Measurements from ENCODE around the gene CUL1. TPM values are rescaled to one million over a fixed set of nuclear protein-coding genes. Genes with fewer than 3 reads are reported as not detected.

CUL1 gene
- total RNA-seq, 1 donor: 61.7 TPM

- DNase-seq (ENCODE audit: low read depth): peak; percentile 38
- no peak for TF ChIP-seq CTCF (IDR thresholded peaks at IDR 0.05; ENCODE audit: insufficient read depth, low read depth, low read length)
- H3K4me3 ChIP-seq (ENCODE audit: low read depth, low read length): no peak overlapping the region
Observed at GRCh38 chr7:148664324-148664723, 34.4 kb upstream of the CUL1 start.

DNA sequence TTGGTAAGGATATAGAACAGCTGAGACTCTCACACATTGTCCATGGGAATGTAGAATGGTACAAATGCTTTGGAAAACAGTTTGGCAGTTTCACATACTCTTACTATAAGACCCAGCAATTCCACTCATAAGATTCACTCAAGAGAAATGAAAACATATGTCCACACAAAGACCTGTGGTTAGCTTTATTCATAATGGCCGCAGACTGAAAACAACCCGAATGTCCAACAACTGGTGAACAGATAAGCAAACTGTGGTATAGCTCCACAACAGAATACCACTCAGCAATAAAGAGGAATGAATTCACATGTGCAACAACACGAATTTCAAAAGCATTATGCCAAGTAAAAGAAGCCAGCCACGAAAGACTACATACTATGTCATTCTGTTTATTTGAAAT lies 33.5 kb upstream of the CUL1 start:
- no peak for TF ChIP-seq CTCF (IDR thresholded peaks at IDR 0.05; ENCODE audit: insufficient read depth, low read depth, low read length)
- peak; percentile 7 for DNase-seq (ENCODE audit: low read depth)
- no peak overlapping the region for H3K4me3 ChIP-seq (ENCODE audit: low read depth, low read length)

DNA sequence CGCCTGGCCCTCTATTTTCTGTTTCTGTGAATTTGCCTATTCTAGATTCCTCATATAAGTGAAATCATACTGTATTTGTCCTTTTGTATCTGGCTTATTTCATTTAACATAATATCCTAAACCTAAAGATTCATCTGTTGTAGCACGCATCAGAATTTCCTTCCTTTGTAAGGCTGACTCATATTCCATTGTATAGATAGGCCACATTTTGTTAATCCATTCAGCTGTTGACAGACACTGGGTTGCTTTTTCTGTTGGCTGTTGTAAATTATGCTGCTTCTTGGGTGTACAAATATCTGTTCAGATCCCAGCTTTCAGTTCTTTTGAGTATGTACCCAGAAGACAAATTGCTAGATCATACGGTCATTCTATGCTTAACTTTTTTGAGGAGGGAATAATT lies 28.8 kb upstream of the CUL1 start:
- TF ChIP-seq CTCF (IDR thresholded peaks at IDR 0.05; ENCODE audit: insufficient read depth, low read depth, low read length): no peak
- DNase-seq (ENCODE audit: low read depth): no peak
- no peak overlapping the region for H3K4me3 ChIP-seq (ENCODE audit: low read depth, low read length)

DNA sequence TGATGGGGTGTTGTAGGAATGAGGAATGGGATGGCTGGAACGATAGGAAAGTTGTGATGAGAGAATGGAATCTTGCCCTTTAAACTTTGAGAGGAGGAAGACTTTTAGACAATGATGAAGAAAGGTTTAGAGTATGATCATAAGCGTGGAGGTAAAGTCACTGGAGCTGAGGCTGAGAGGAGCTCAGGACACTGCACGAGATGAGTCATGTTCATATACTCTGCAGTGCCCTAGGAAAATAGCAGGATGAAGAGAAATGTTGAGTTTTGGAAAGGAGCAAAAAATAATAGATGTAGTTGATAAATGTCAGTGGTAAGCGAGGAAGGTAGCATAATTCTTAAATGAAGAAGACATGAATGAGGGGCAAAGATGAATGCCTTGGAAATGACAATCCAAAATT lies 28.3 kb upstream of the CUL1 start:
- DNase-seq (ENCODE audit: low read depth): no peak

DNA sequence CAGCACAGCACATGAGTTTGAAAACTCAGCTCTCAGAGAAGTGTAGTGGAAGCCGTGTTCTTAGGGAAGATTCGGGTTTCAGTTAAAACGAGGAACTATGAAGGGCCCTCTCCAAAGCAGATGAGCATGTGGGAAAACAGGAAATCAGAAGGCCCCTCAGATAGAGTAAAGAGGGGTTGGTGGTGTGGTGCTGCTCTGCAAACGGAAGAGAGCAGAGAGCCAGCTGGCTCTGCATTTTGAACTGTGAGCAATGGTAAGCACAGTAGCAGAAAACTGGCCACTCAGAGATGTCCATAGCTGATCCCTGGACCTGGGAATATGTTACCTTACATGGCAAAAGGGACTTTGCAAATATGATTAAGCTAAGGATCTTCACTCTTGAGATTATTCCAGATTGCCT lies 27.9 kb upstream of the CUL1 start:
- H3K4me3 ChIP-seq (ENCODE audit: low read depth, low read length): no peak overlapping the region
- TF ChIP-seq CTCF (IDR thresholded peaks at IDR 0.05; ENCODE audit: insufficient read depth, low read depth, low read length): no peak
- no peak for DNase-seq (ENCODE audit: low read depth)

More for the DNA sequence above, 28.3 kb upstream of the CUL1 start:
- no peak for TF ChIP-seq CTCF (IDR thresholded peaks at IDR 0.05; ENCODE audit: insufficient read depth, low read depth, low read length)
- H3K4me3 ChIP-seq (ENCODE audit: low read depth, low read length): no peak overlapping the region

- TF ChIP-seq CTCF (IDR thresholded peaks at IDR 0.05; ENCODE audit: insufficient read depth, low read depth, low read length): no peak
- peak; percentile 1 for DNase-seq (ENCODE audit: low read depth)
- H3K4me3 ChIP-seq (ENCODE audit: low read depth, low read length): no peak overlapping the region
Observed at GRCh38 chr7:148672041-148672440, 26.7 kb upstream of the CUL1 start.

DNA sequence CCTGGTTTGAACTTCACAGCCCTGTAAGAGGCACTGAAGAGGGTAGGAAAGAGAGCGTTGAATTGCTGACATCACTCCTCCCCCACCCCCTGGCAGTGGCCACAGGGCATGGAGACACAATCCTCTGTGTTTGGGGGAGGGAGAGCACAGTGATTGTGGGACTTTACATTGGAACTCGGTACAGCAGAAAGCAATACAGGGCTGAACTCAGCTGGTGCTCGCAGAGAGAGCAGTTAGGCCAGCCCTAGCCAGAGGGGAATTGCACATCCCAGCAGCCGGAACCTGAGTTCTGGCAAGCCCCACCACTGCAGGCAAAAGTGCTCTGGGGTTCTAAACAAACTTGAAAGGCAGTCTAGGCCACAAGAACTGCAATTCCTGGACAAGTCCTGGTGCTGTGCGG lies 24.0 kb upstream of the CUL1 start:
- no peak for DNase-seq (ENCODE audit: low read depth)
- TF ChIP-seq CTCF (IDR thresholded peaks at IDR 0.05; ENCODE audit: insufficient read depth, low read depth, low read length): no peak

More for the DNA sequence above, 24.0 kb upstream of the CUL1 start:
- no peak overlapping the region for H3K4me3 ChIP-seq (ENCODE audit: low read depth, low read length)

Data from fibroblast of villous mesenchyme (primary cell).